Loucy (cell line): Measurements from ENCODE around the gene PNPLA7.

Source experiments
- EZH2phosphoT487 ChIP-seq: fragments of 200-600 bp; IDR thresholded peaks from 2 replicates; pipeline ENCODE4 v1.6.1; 2018; ENCODE audit warnings: antibody characterized with exemption, mild to moderate bottlenecking, moderate library complexity, borderline replicate concordance
- TF ChIP-seq, protein P1 (sequence below): fragments of 200-600 bp; sonication (generic); conservative IDR thresholded peaks from 2 replicates; pipeline ENCODE4 v1.5.1; 2014; ENCODE audit warnings: mild to moderate bottlenecking, antibody characterized with exemption, low read length

- TF ChIP-seq, protein P1, sequence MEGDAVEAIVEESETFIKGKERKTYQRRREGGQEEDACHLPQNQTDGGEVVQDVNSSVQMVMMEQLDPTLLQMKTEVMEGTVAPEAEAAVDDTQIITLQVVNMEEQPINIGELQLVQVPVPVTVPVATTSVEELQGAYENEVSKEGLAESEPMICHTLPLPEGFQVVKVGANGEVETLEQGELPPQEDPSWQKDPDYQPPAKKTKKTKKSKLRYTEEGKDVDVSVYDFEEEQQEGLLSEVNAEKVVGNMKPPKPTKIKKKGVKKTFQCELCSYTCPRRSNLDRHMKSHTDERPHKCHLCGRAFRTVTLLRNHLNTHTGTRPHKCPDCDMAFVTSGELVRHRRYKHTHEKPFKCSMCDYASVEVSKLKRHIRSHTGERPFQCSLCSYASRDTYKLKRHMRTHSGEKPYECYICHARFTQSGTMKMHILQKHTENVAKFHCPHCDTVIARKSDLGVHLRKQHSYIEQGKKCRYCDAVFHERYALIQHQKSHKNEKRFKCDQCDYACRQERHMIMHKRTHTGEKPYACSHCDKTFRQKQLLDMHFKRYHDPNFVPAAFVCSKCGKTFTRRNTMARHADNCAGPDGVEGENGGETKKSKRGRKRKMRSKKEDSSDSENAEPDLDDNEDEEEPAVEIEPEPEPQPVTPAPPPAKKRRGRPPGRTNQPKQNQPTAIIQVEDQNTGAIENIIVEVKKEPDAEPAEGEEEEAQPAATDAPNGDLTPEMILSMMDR, result no peak
- no peak for TF ChIP-seq EZH2phosphoT487
These were observed 55.5 kb downstream of the PNPLA7 start for GRCh38 chr9:137494550-137495351.
